HL-60 (cell line): ENCODE data around the gene ODC1.

Experiments used
- CTCF ChIP-seq: IDR thresholded peaks from one replicate; pipeline ENCODE4 v1.5.1; 2011; ENCODE audit warnings: low read length, control low read depth, inconsistent platforms; ENCODE audit not compliant: insufficient read depth
- GABPA ChIP-seq: IDR thresholded peaks from 2 replicates; pipeline ENCODE4 v1.6.1; 2012; ENCODE audit warnings: low read depth
- POLR2AphosphoS5 ChIP-seq: IDR thresholded peaks from 2 replicates; pipeline ENCODE4 v1.6.1; 2012; ENCODE audit warnings: low read depth
- REST ChIP-seq: IDR thresholded peaks from 2 replicates; pipeline ENCODE4 v1.6.1; 2012; ENCODE audit warnings: low read depth; ENCODE audit not compliant: insufficient replicate concordance
- SPI1 ChIP-seq: IDR thresholded peaks from 2 replicates; pipeline ENCODE4 v1.6.1; 2012; ENCODE audit warnings: low read depth, mild to moderate bottlenecking, borderline replicate concordance

GRCh38 chr2:10451819-10452218 lies 3.7 kb upstream of the ODC1 start:
- no peak for TF ChIP-seq CTCF
- no peak for TF ChIP-seq GABPA
- no peak for TF ChIP-seq REST
- no peak for TF ChIP-seq POLR2AphosphoS5
- TF ChIP-seq SPI1, result no peak
